IMR-90 (cell line): ENCODE data around the gene UTP14C. TPM values are rescaled to one million over a fixed set of nuclear protein-coding genes. Genes with fewer than 3 reads are reported as not detected.

Experiments used
- ATAC-seq: fragments of 200-7000 bp; cut with Tn5 transposase; 2 replicates; pipeline ENCODE4 v1.9.1; 2020; ENCODE audit warnings: low read depth, mild to moderate bottlenecking, moderate library complexity
- BruUV-seq: library from RNA; stranded (reverse); fragments of 400-500 nt; replicated peaks from 2 replicates; lab custom pipeline; 2021; lab: Mats Ljungman, UMichigan
- CTCF ChIA-PET: fragments of 300-600 bp; formaldehyde crosslinking; extraction: SDS; loops from one replicate; lab custom pipeline; 2021; ENCODE audit warnings: antibody characterized with exemption; lab: Yijun Ruan, JAX
- POLR2A ChIA-PET: fragments of 300-600 bp; sonication (Branson Sonifier 250); formaldehyde crosslinking; loops from one replicate; lab custom pipeline; 2022; ENCODE audit warnings: antibody characterized with exemption; ENCODE audit not compliant: unreplicated experiment; lab: Charles Lee
- DNase-seq: peaks from one replicate; pipeline ENCODE4 v3.0.0; 2013
- H2AFZ ChIP-seq: replicated peaks from 2 replicates; pipeline ENCODE3; 2013; ENCODE audit warnings: low read length, mild to moderate bottlenecking; ENCODE audit not compliant: poor library complexity
- H2AK5ac ChIP-seq: 2 replicates; pipeline ENCODE4 v1.6.1; 2013; ENCODE audit warnings: low read depth, low read length, inconsistent platforms
- H2AK9ac ChIP-seq: replicated peaks from 2 replicates; pipeline ENCODE3; 2013; ENCODE audit warnings: mild to moderate bottlenecking, low read depth, low read length, moderate library complexity; ENCODE audit not compliant: poor library complexity
- H2BK120ac ChIP-seq: 2 replicates; pipeline ENCODE4 v1.6.1; 2013; ENCODE audit warnings: low read depth, low read length, inconsistent platforms
- H2BK15ac ChIP-seq: 3 replicates; pipeline ENCODE4 v1.6.1; 2013; ENCODE audit warnings: low read depth, low read length, inconsistent platforms
- H2BK20ac ChIP-seq: 2 replicates; pipeline ENCODE4 v1.6.1; 2013; ENCODE audit warnings: low read depth, mild to moderate bottlenecking, inconsistent platforms, low read length, moderate library complexity
- H2BK5ac ChIP-seq: 2 replicates; pipeline ENCODE4 v1.6.1; 2013; ENCODE audit warnings: mild to moderate bottlenecking, low read depth, low read length, inconsistent platforms; ENCODE audit not compliant: poor library complexity, severe bottlenecking
- H3K14ac ChIP-seq: replicated peaks from 2 replicates; pipeline ENCODE4 v1.6.1; 2013; ENCODE audit warnings: low read depth, low read length, inconsistent platforms
- H3K18ac ChIP-seq: 2 replicates; pipeline ENCODE4 v1.6.1; 2013; ENCODE audit warnings: low read depth, low read length, control low read depth
- H3K23ac ChIP-seq: 2 replicates; pipeline ENCODE4 v1.6.1; 2013; ENCODE audit warnings: low read depth, low read length, inconsistent platforms
- H3K27ac ChIP-seq: 2 replicates; pipeline ENCODE4 v1.5.1; 2013; ENCODE audit warnings: mild to moderate bottlenecking, control low read depth, low read length; ENCODE audit not compliant: insufficient read depth
- H3K27me3 ChIP-seq: 2 replicates; pipeline ENCODE4 v1.6.1; 2013; ENCODE audit warnings: low read length; ENCODE audit not compliant: control insufficient read depth, insufficient read depth
- H3K36me3 ChIP-seq: 2 replicates; pipeline ENCODE4 v1.6.1; 2013; ENCODE audit warnings: low read length, mixed read lengths; ENCODE audit not compliant: control insufficient read depth, insufficient read depth
- H3K4ac ChIP-seq: 2 replicates; pipeline ENCODE4 v1.6.1; 2013; ENCODE audit warnings: low read depth, low read length, inconsistent platforms
- H3K4me1 ChIP-seq: 2 replicates; pipeline ENCODE4 v1.6.1; 2013; ENCODE audit warnings: low read length, mixed read lengths; ENCODE audit not compliant: control insufficient read depth, insufficient read depth
- H3K4me2 ChIP-seq: 2 replicates; pipeline ENCODE4 v1.6.1; 2013; ENCODE audit warnings: low read depth, mild to moderate bottlenecking, control low read depth, low read length, moderate library complexity
- H3K4me3 ChIP-seq: 2 replicates; pipeline ENCODE4 v1.5.1; 2013; ENCODE audit warnings: low read depth, mild to moderate bottlenecking, control low read depth, low read length, moderate library complexity; ENCODE audit not compliant: insufficient read depth
- H3K56ac ChIP-seq: 2 replicates; pipeline ENCODE4 v1.6.1; 2013; ENCODE audit warnings: low read length, inconsistent platforms; ENCODE audit not compliant: insufficient read depth; ENCODE audit errors: extremely low read depth
- H3K79me1 ChIP-seq, 2 experiments: 2 replicates each; pipeline ENCODE4 v1.6.1; 2013; ENCODE audit warnings: low read length in 2 of 2, inconsistent platforms in 1 of 2, low read depth in 1 of 2
- H3K9ac ChIP-seq: 2 replicates; pipeline ENCODE4 v1.6.1; 2013; ENCODE audit warnings: low read depth, low read length, control low read depth
- H3K9me1 ChIP-seq: 2 replicates; pipeline ENCODE4 v1.6.1; 2013; ENCODE audit warnings: low read length, inconsistent platforms; ENCODE audit not compliant: insufficient read depth
- H3K9me3 ChIP-seq: 2 replicates; pipeline ENCODE4 v1.6.1; 2013; ENCODE audit warnings: low read length; ENCODE audit not compliant: control insufficient read depth, insufficient read depth
- H4K20me1 ChIP-seq: 2 replicates; pipeline ENCODE4 v1.6.1; 2013; ENCODE audit warnings: low read length, inconsistent platforms; ENCODE audit not compliant: insufficient read depth
- H4K5ac ChIP-seq: 2 replicates; pipeline ENCODE4 v1.6.1; 2013; ENCODE audit warnings: mild to moderate bottlenecking, low read depth, low read length, control low read depth
- H4K8ac ChIP-seq, 2 experiments: 2 replicates each; pipeline ENCODE4 v1.6.1; 2013; ENCODE audit warnings: low read depth in 2 of 2, low read length in 2 of 2, control low read depth in 1 of 2, inconsistent platforms in 1 of 2
- H4K91ac ChIP-seq: 2 replicates; pipeline ENCODE4 v1.6.1; 2013; ENCODE audit warnings: low read depth, low read length, inconsistent platforms; ENCODE audit not compliant: insufficient read depth
- BHLHE40 ChIP-seq: fragments of 150-350 bp; IDR thresholded peaks from 2 replicates; pipeline ENCODE4 v1.6.1; 2016; ENCODE audit warnings: mild to moderate bottlenecking, low read depth, low read length
- CEBPB ChIP-seq: IDR thresholded peaks from 2 replicates; pipeline ENCODE4 v1.6.1; 2012; ENCODE audit warnings: low read depth, low read length, improper control_type of control experiment
- CHD1 ChIP-seq: IDR thresholded peaks from 2 replicates; pipeline ENCODE4 v1.6.1; 2012; ENCODE audit warnings: low read depth, low read length, improper control_type of control experiment
- CTCF ChIP-seq: conservative IDR thresholded peaks from 2 replicates; pipeline ENCODE4 v1.5.1; 2012; ENCODE audit warnings: mild to moderate bottlenecking, low read depth, low read length, improper control_type of control experiment
- FOS ChIP-seq: fragments of 150-350 bp; IDR thresholded peaks from 2 replicates; pipeline ENCODE4 v1.6.1; 2016; ENCODE audit warnings: low read depth, low read length
- MAZ ChIP-seq: IDR thresholded peaks from 2 replicates; pipeline ENCODE4 v1.6.1; 2012; ENCODE audit warnings: low read depth, mild to moderate bottlenecking, low read length, improper control_type of control experiment, moderate library complexity, borderline replicate concordance
- MXI1 ChIP-seq: IDR thresholded peaks from 2 replicates; pipeline ENCODE4 v1.6.1; 2012; ENCODE audit warnings: low read depth, mild to moderate bottlenecking, low read length, moderate library complexity, borderline replicate concordance
- NFE2L2 ChIP-seq: fragments of 150-350 bp; IDR thresholded peaks from 2 replicates; pipeline ENCODE4 v1.6.1; 2016; ENCODE audit warnings: low read depth, mild to moderate bottlenecking, low read length
- POLR2A ChIP-seq: IDR thresholded peaks from 2 replicates; pipeline ENCODE4 v1.6.1; 2012; ENCODE audit warnings: mild to moderate bottlenecking, low read depth, low read length
- RCOR1 ChIP-seq: IDR thresholded peaks from 2 replicates; pipeline ENCODE4 v1.6.1; 2012; ENCODE audit warnings: mild to moderate bottlenecking, low read length, improper control_type of control experiment; ENCODE audit not compliant: insufficient replicate concordance
- SMC3 ChIP-seq: fragments of 150-350 bp; IDR thresholded peaks from 2 replicates; pipeline ENCODE4 v1.6.1; 2016; ENCODE audit warnings: low read depth, mild to moderate bottlenecking, antibody characterized with exemption, low read length, moderate library complexity
- USF2 ChIP-seq: fragments of 150-350 bp; IDR thresholded peaks from 2 replicates; pipeline ENCODE4 v1.6.1; 2017; ENCODE audit warnings: mild to moderate bottlenecking, antibody characterized with exemption, low read length, low read depth
- WGBS, 2 experiments: methylation state at CpG; one replicate each; pipeline versions ENCODE4 v1.1.5 to v1.1.7; 2013; ENCODE audit warnings: missing lambda C conversion rate in 2 of 2; ENCODE audit not compliant: insufficient read length in 1 of 2; ENCODE audit errors: extremely low coverage in 2 of 2; 5-methylcytosine and 5-hydroxymethylcytosine counted together
- dilution Hi-C: fragments of 300-500 bp; cut with HindIII; formaldehyde crosslinking; loops from one replicate; pipeline ENCODE4 v1.14.3; 2018; ENCODE audit warnings: low sequenced_read_pairs; ENCODE audit not compliant: unreplicated experiment
- in situ Hi-C: fragments of 300-500 bp; cut with MboI; formaldehyde crosslinking; loops from 3 replicates; pipeline ENCODE4 v1.14.3; 2019; ENCODE audit warnings: low sequenced_read_pairs, inconsistent platforms, mixed read lengths
- intact Hi-C: fragments of 100-400 bp; cut with micrococcal nuclease; formaldehyde crosslinking; loops from 2 replicates; pipeline ENCODE4 v1.10.0; 2022
- polyA plus RNA-seq, 3 experiments: library from polyadenylated mRNA; depleted of rRNA; stranded (reverse); fragments of >200 nt; gene quantifications; 2 replicates each; pipeline ENCODE4 v1.2.3, GENCODE V29; 2012; ENCODE audit warnings: low replicate concordance in 1 of 3
- total RNA-seq: library from RNA; depleted of rRNA; stranded (reverse); fragments of >200 nt; gene quantifications from 2 replicates; pipeline ENCODE4 v1.2.3, GENCODE V29; 2012

Gene UTP14C
- total and polyA plus RNA-seq, 2 of the 4 experiments (the other 2 are of a cell fraction) = 8.2 to 12.5 TPM

GRCh38 chr13:51999510-51999911 lies 25.0 kb upstream of the UTP14C start (continued):
- TF ChIP-seq CEBPB (no peak), CTCF (no peak)

GRCh38 chr13:51999921-52000320 lies 24.6 kb upstream of the UTP14C start:
- WGBS, 2 experiments = no CpG with 5 or more reads among the region's 1 CpG
- CTCF ChIA-PET = interaction anchor here (0.6 kb wide), 1 partner anchor 734 kb away, joined by 3 read pairs; no protein-coding TSS in a partner anchor
- POLR2A ChIA-PET = no interaction called here
- Histone ChIP-seq H4K8ac (no peak overlapping the region), H4K91ac (no peak overlapping the region), H3K4me1 (peaks cover 12% of the 10 kb centered on the region), H2BK20ac (no peak overlapping the region), H2AK5ac (no peak overlapping the region), H3K36me3 (no peaks in the 10 kb centered on the region), H3K14ac (no peak overlapping the region), H3K56ac (no peak overlapping the region), H3K9me1 (no peaks in the 10 kb centered on the region), H2BK15ac (no peak overlapping the region), H3K9ac (no peak overlapping the region), H3K4ac (no peak overlapping the region), H3K18ac (no peak overlapping the region), H2AFZ (no peak overlapping the region), H4K5ac (no peak overlapping the region), H3K27me3 (peaks cover 43% of the 10 kb centered on the region), H2BK5ac (no peak overlapping the region), H2BK120ac (no peak overlapping the region), H3K4me2 (peak overlapping the region; percentile 23; the same call in 1 of the 2 replicates), H3K9me3 (no peaks in the 10 kb centered on the region), H3K4me3 (no peak overlapping the region), H2AK9ac (no peak overlapping the region), H3K23ac (no peak overlapping the region), H3K79me1 (no peaks in the 10 kb centered on the region), H4K20me1 (peaks cover 5% of the 10 kb centered on the region; the same call in 1 of the 2 replicates), H3K27ac (no peak overlapping the region)
- dilution Hi-C loops = no loop called here
- ATAC-seq (no peak), DNase-seq (no peak)
- TF ChIP-seq RCOR1 (no peak), USF2 (no peak), BHLHE40 (no peak), POLR2A (no peak), MAZ (no peak), NFE2L2 (no peak), FOS (no peak), CHD1 (no peak), MXI1 (no peak), SMC3 (no peak)
- BruUV-seq = no TSS peak
- in situ Hi-C loops = loop anchor here (5.0 to 25.0 kb wide), 2 partner anchors 127 to 462 kb away; partner anchors contain the start of genes CKAP2, NEK5 and VPS36
- intact Hi-C loops = loop anchor here (5.0 kb wide), 1 partner anchor 202 kb away; no protein-coding TSS in a partner anchor
